ENCODE results near the gene MLC1. TPM values are rescaled to one million over a fixed set of nuclear protein-coding genes. Genes with fewer than 3 reads are reported as not detected.

MLC1 gene
- total RNA-seq, 1 donor from 2014 or later: not detected

DNA sequence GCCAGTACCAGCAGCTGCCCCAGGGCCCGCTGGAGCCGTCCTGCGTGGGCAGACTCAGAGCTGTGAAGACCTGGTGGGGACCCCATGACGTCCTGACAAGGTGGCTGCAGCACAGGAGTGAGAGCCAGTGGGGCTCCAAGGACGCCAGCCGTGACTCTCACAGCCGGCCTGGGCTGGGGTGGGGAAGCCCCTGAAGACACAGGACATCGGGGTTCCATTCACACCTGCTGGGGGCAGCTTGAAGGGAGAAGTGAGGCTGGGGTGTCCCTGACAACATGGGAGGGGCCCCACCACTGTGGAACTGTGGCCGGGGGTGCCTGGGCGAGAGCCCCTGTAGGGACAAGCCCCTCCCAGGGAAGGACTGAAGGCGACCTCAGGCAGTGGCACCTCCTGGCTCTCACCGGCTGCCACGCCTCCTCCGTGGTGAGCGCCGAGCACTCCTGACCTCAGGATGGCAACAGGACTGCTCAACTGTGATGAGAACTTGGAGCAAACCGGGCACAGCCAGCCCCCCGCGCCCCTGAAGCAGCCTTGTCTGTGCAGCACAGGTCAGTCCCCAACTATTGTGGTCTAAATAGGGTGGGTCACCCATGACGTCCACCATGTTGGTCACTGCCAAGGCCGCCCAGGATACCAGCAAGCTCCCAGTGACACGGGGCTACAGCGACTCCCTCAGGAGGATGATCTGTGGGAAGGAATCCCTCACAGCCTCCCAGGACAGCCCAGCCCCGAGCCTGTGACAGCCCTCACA lies 49.9 kb downstream of the MLC1 start:
- no peak for DNase-seq (ENCODE audit: low spot score, unreplicated experiment)
- Mint-ChIP-seq H3K36me3 (ENCODE audit: insufficient read depth) (no peaks in the 10 kb centered on the region), H3K4me1 (ENCODE audit: low read depth) (peaks cover 4% of the 10 kb centered on the region), H3K27ac (no peak overlapping the region), H3K9me3 (ENCODE audit: low read depth) (no peaks in the 10 kb centered on the region), H3K4me3 (ENCODE audit: low read depth) (no peak overlapping the region), H3K27me3 (no peaks in the 10 kb centered on the region)
- TF ChIP-seq, protein P1, sequence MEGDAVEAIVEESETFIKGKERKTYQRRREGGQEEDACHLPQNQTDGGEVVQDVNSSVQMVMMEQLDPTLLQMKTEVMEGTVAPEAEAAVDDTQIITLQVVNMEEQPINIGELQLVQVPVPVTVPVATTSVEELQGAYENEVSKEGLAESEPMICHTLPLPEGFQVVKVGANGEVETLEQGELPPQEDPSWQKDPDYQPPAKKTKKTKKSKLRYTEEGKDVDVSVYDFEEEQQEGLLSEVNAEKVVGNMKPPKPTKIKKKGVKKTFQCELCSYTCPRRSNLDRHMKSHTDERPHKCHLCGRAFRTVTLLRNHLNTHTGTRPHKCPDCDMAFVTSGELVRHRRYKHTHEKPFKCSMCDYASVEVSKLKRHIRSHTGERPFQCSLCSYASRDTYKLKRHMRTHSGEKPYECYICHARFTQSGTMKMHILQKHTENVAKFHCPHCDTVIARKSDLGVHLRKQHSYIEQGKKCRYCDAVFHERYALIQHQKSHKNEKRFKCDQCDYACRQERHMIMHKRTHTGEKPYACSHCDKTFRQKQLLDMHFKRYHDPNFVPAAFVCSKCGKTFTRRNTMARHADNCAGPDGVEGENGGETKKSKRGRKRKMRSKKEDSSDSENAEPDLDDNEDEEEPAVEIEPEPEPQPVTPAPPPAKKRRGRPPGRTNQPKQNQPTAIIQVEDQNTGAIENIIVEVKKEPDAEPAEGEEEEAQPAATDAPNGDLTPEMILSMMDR (IDR thresholded peaks at IDR 0.05; ENCODE audit: unreplicated experiment): no peak

- H3K4me1 Mint-ChIP-seq (ENCODE audit: low read depth): peaks cover 4% of the 10 kb centered on the region
- H3K9me3 Mint-ChIP-seq (ENCODE audit: low read depth): no peaks in the 10 kb centered on the region
- no peaks in the 10 kb centered on the region for H3K36me3 Mint-ChIP-seq (ENCODE audit: insufficient read depth)
- DNase-seq (ENCODE audit: low spot score, unreplicated experiment): no peak
- no peak overlapping the region for H3K4me3 Mint-ChIP-seq (ENCODE audit: low read depth)
- H3K27ac Mint-ChIP-seq: no peak overlapping the region
- no peaks in the 10 kb centered on the region for H3K27me3 Mint-ChIP-seq
- TF ChIP-seq, protein P1 (IDR thresholded peaks at IDR 0.05; ENCODE audit: unreplicated experiment): no peak
These were observed 50.8 kb downstream of the MLC1 start for GRCh38 chr22:50034126-50035081.

DNA sequence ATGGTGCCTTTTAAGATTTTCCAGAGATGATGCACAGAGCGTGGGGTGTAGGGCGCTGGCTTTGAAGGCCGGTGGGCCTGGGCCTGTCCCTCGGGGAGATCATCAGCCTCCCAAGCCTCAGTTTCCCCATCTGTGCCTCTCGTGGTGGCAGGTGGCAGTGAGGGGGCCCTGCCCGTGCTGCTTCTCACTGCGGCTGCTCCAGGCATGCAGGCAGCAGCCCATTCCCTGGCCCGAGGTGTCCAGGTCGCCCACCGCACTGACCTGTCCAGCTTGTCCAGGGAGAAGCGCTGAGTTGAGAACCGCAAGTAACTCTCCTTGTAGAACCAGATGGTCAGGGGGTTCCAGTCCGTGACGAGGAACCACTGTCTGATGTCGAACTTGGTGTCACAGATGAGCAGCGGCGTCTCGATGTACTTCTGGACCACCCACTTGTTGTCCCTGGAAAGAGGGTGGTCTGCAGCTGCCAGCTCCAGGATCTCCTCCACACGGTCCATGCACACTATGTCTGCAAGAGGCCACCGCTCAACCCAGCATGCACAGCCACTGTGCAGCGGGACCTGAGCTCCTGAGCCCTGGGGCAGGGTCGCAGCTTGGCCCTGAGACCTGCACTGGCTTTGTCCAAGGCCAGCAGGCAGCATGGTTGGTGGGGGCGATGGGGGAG lies 52.2 kb downstream of the MLC1 start:
- Mint-ChIP-seq H3K27ac (no peak overlapping the region), H3K27me3 (no peaks in the 10 kb centered on the region), H3K4me3 (ENCODE audit: low read depth) (no peak overlapping the region), H3K4me1 (ENCODE audit: low read depth) (peaks cover 3% of the 10 kb centered on the region), H3K36me3 (ENCODE audit: insufficient read depth) (no peaks in the 10 kb centered on the region), H3K9me3 (ENCODE audit: low read depth) (no peaks in the 10 kb centered on the region)
- no peak for DNase-seq (ENCODE audit: low spot score, unreplicated experiment)
- TF ChIP-seq, protein P1 (IDR thresholded peaks at IDR 0.05; ENCODE audit: unreplicated experiment): no peak

DNA sequence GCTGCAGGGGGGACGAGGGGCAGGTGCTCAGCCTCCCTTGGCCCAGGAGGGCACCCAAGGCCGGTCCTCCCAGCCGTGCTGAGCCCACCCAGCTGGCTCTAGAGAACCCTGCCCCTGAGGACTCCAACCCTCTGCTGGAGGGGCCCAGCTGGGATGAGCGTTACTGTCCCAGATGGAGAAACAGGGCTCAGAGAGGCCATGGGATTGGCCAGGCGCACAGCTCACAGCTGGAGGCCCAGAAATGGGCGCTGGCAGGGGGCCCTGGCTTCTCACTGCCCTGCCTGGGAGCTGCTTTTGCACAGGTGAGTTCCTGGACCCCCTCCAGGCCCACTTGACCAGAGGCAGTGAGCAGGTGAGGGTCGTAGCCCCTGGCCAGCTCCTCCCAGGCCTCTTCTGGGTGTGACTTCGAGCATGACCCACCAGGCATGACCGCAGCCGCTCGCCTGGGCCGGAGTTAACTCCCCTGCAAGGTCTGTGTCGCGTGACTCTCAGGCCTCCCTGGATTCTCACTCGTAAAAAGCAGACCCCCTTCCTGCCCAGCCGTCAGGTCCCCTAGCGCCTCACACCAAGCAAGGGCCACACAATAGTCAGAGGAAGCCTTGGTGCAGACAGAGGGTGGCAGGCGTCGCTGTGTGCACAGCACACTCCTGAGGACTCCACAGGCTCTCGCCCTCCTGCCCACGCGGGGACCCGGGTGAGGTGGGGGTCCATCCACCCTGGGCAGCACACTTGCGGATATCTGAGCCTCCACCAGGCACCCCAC lies 52.9 kb downstream of the MLC1 start:
- Mint-ChIP-seq H3K4me1 (ENCODE audit: low read depth) (no peaks in the 10 kb centered on the region), H3K27me3 (peaks cover 5% of the 10 kb centered on the region), H3K4me3 (ENCODE audit: low read depth) (no peak overlapping the region), H3K36me3 (ENCODE audit: insufficient read depth) (no peaks in the 10 kb centered on the region), H3K9me3 (ENCODE audit: low read depth) (no peaks in the 10 kb centered on the region), H3K27ac (no peak overlapping the region)
- DNase-seq (ENCODE audit: low spot score, unreplicated experiment): no peak
- TF ChIP-seq, protein P1 (IDR thresholded peaks at IDR 0.05; ENCODE audit: unreplicated experiment): no peak
